Uterus (tissue), 4 donors: ENCODE data around the gene PIM2. TPM values are rescaled to one million over a fixed set of nuclear protein-coding genes. Genes with fewer than 3 reads are reported as not detected.

Experiments
- DNase-seq, 2 donors: peaks; one replicate each; pipeline ENCODE4 v3.0.0-alpha.2; 2019 to 2020
- H3K27ac ChIP-seq, 2 donors: fragments of 200-600 bp; sonication (generic); 1 replicate in 1 of 2; 2 replicates in 1 of 2; pipeline ENCODE4 v1.5.1; 2016 to 2018
- H3K27me3 ChIP-seq, 2 donors: fragments of 200-600 bp; sonication (generic); one replicate each; pipeline ENCODE4 v1.5.1; 2018 to 2019; ENCODE audit warnings: control low read depth in 1 of 2
- H3K36me3 ChIP-seq, 2 donors: fragments of 200-600 bp; sonication (generic); one replicate each; pipeline ENCODE4 v1.5.1; 2019; ENCODE audit warnings: control low read depth in 1 of 2
- H3K4me1 ChIP-seq, 2 donors: fragments of 200-600 bp; sonication (generic); one replicate each; pipeline ENCODE4 v1.5.1; 2018 to 2019; ENCODE audit warnings: control low read depth in 1 of 2
- H3K4me3 ChIP-seq, 2 donors: fragments of 200-600 bp; sonication (generic); 1 replicate in 1 of 2; 2 replicates in 1 of 2; pipeline ENCODE4 v1.5.1; 2018 to 2019; ENCODE audit warnings: mild to moderate bottlenecking in 1 of 2
- H3K9me3 ChIP-seq, 2 donors: fragments of 200-600 bp; sonication (generic); one replicate each; pipeline ENCODE4 v1.5.1; 2019; ENCODE audit warnings: control low read depth in 1 of 2
- POLR2A ChIP-seq, 2 donors: fragments of 450-650 bp; IDR thresholded peaks; one replicate each; pipeline ENCODE4 v1.6.1; 2016; ENCODE audit warnings: antibody characterized with exemption in 2 of 2, mild to moderate bottlenecking in 1 of 2, moderate library complexity in 1 of 2
- intact Hi-C: fragments of 100-400 bp; cut with DNase I; formaldehyde crosslinking; loops from one replicate; pipeline ENCODE4 v1.15.1; 2023; ENCODE audit warnings: low total_unique reads
- total RNA-seq, 4 donors: library from RNA; depleted of rRNA in 3 of 4; stranded (reverse); fragments of >200 nt in 3 of 4; gene quantifications; one replicate each; pipeline versions ENCODE4 v1.1.0 to v1.2.4, GENCODE V29; 2014 to 2023
- TF ChIP-seq, protein P1 (sequence below), 4 experiments: fragments of 200-600 bp in 2 of 4; fragments of 450-650 bp in 2 of 4; sonication (generic) in 2 of 4; IDR thresholded peaks; one replicate each; pipeline ENCODE4 v1.5.1; 2016 to 2019; ENCODE audit warnings: antibody characterized with exemption in 4 of 4, mild to moderate bottlenecking in 2 of 4, moderate library complexity in 1 of 4
- donor health status: DM: yes; HTN: yes; CAD: no.

PIM2 gene
- total RNA-seq, 4 donors from 2014 or later: 4.8 to 16.8 (median 9.1) TPM; not detected in 1

DNA sequence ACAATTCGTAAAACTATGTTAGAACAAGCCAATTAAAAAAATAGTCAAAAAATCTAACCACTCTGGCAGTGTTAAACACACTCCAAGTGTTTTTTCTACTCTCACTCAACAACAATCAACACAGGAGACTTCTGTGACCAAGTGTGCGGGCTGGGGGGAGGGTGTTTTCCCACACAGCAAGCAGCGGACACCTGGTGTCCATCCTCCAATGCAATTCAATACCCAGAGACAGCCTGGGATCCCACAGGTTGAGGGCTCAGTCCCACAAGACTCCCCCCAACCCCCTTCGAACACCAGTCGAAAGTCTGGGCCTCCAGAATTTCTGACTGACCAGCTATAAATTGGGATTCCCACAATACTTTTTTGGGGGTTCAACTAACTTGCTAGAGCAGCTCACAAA, 8.3 kb upstream of the PIM2 start:
- Histone ChIP-seq H3K9me3 (no peaks in the 10 kb centered on the region), H3K4me1 (no peaks in the 10 kb centered on the region), H3K36me3 (no peaks in the 10 kb centered on the region), H3K27me3 (no peaks in the 10 kb centered on the region), H3K27ac (no peak overlapping the region), H3K4me3 (no peak overlapping the region)
- TF ChIP-seq POLR2A (IDR thresholded peaks at IDR 0.05): no peak
- TF ChIP-seq, protein P1, sequence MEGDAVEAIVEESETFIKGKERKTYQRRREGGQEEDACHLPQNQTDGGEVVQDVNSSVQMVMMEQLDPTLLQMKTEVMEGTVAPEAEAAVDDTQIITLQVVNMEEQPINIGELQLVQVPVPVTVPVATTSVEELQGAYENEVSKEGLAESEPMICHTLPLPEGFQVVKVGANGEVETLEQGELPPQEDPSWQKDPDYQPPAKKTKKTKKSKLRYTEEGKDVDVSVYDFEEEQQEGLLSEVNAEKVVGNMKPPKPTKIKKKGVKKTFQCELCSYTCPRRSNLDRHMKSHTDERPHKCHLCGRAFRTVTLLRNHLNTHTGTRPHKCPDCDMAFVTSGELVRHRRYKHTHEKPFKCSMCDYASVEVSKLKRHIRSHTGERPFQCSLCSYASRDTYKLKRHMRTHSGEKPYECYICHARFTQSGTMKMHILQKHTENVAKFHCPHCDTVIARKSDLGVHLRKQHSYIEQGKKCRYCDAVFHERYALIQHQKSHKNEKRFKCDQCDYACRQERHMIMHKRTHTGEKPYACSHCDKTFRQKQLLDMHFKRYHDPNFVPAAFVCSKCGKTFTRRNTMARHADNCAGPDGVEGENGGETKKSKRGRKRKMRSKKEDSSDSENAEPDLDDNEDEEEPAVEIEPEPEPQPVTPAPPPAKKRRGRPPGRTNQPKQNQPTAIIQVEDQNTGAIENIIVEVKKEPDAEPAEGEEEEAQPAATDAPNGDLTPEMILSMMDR (IDR thresholded peaks at IDR 0.05): no peak
- intact Hi-C loops: no loop called here
- no peak for DNase-seq

DNA sequence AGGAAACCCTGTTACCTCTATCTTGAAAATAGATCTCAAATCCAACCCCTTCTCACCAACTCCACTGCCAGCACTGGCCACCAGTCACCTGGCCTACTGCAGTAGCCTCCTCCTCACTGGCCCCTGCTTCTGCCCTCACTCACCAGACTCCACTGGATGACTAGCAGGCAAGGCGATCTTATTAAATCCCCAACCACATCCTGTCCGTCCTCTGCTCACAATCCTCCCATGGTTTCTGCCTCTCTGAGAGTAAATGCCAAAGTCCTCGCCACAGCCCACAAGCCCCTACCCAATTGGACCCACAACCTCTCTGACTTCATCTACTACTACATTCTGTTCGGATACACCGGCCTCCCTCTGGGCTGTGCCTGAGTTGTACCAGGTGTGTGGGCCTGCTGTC, 5.4 kb upstream of the PIM2 start:
- Histone ChIP-seq H3K36me3 (no peaks in the 10 kb centered on the region), H3K4me3 (no peak overlapping the region), H3K27ac (no peak overlapping the region), H3K4me1 (no peaks in the 10 kb centered on the region), H3K27me3 (no peaks in the 10 kb centered on the region), H3K9me3 (no peaks in the 10 kb centered on the region)
- intact Hi-C loops: no loop called here
- DNase-seq: no peak
- TF ChIP-seq, protein P1 (IDR thresholded peaks at IDR 0.05): no peak
- TF ChIP-seq POLR2A (IDR thresholded peaks at IDR 0.05): no peak

DNA sequence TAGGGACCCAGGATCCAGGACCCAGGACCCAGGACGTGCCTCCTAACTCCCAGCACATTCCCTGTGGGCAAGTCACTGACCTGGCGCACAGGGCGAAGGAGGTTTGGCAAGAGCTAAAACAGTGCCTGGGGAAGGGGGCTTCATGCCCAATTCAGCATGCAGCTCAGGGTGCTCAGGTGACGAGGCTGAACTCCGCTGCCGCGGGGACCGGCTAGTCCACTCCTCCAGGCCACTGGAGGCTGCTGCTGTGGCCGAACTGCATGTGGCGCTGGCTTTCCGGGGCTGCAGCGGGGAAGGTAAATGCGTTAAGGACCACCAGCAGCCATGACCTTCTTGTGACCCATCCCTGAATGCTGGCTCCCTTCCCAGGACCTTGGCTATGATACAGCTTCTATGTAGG, 4.9 kb upstream of the PIM2 start:
- DNase-seq: no peak
- no peaks in the 10 kb centered on the region for H3K4me1 ChIP-seq
- no peaks in the 10 kb centered on the region for H3K27me3 ChIP-seq
- TF ChIP-seq, protein P1 (IDR thresholded peaks at IDR 0.05): no peak
- no peak for TF ChIP-seq POLR2A (IDR thresholded peaks at IDR 0.05)
- H3K9me3 ChIP-seq: no peaks in the 10 kb centered on the region
- H3K27ac ChIP-seq: no peak overlapping the region
- no peaks in the 10 kb centered on the region for H3K36me3 ChIP-seq
- H3K4me3 ChIP-seq: no peak overlapping the region
- intact Hi-C loops: no loop called here

DNA sequence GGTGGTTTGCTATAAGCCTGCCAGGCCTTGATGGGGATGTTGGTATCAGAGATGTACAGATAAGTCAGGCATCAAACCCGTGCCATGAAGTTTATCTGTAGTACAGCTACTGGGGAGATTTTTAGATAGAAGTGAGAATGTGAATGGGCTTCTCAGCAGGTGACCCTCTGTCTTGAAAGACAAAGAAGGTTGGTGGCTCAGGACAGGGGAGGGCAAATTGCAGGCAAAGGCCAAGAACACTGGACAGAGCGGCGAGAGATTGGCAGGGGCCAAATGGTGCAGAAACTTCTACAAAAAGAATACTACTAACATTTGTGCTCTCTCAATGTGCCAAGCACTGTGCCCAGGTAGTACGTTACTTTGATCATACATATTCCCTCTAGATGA, 1.9 kb upstream of the PIM2 start:
- H3K27ac ChIP-seq: no peak overlapping the region
- H3K4me3 ChIP-seq: no peak overlapping the region
- intact Hi-C loops: no loop called here
- H3K27me3 ChIP-seq: no peaks in the 10 kb centered on the region
- no peaks in the 10 kb centered on the region for H3K36me3 ChIP-seq
- no peaks in the 10 kb centered on the region for H3K4me1 ChIP-seq
- no peaks in the 10 kb centered on the region for H3K9me3 ChIP-seq
- no peak for DNase-seq
- no peak for TF ChIP-seq POLR2A (IDR thresholded peaks at IDR 0.05)
- TF ChIP-seq, protein P1 (IDR thresholded peaks at IDR 0.05): no peak

DNA sequence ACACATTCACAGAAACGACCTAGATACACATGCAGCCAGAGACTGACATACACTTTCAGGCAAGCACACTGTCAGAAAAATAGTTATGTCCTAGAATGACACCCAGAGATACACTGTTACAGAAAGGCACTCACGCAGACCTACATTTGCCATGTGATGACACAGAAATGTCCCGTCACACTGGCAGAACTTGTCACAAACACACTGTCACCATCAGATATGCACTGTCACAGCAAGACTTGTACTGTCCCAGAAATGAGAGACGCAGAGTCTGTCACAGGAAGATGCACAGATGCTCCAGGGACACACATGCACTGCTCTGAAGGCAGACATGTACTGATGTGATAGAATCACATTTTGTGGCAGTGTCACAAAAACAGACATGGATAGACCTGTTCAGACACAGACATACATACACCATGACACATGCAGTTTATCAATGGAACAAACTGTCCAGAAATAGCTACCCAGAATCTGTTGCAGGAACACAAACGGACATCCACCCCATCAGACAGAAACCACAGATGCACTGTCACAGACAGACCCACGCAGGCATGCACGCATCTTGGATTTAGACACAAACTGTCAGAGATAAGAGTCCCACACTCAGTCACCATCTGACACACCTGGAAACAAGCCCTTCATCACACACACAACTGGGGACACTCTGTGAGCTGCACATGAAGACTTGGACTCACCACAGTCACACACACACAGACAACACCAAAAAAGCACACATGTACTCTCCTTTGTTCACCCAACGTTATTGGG, 1.3 kb upstream of the PIM2 start:
- H3K27ac ChIP-seq: peak overlapping the region in 1 of 2 donors; percentile 88
- no peaks in the 10 kb centered on the region for H3K27me3 ChIP-seq
- intact Hi-C loops: no loop called here
- TF ChIP-seq, protein P1 (IDR thresholded peaks at IDR 0.05): no peak
- no peak for TF ChIP-seq POLR2A (IDR thresholded peaks at IDR 0.05)
- DNase-seq: no peak
- H3K4me3 ChIP-seq: no peak overlapping the region
- H3K4me1 ChIP-seq: no peaks in the 10 kb centered on the region
- no peaks in the 10 kb centered on the region for H3K36me3 ChIP-seq
- H3K9me3 ChIP-seq: no peaks in the 10 kb centered on the region
